Uterus (tissue), 2 donors: ENCODE measurements around the gene METTL21C.

Experiments used
- POLR2A ChIP-seq, 2 donors: fragments of 450-650 bp; IDR thresholded peaks; one replicate each; pipeline ENCODE4 v1.6.1; 2016; ENCODE audit warnings: antibody characterized with exemption in 2 of 2, mild to moderate bottlenecking in 1 of 2, moderate library complexity in 1 of 2
- TF ChIP-seq, protein P1 (sequence below), 4 experiments: fragments of 200-600 bp in 2 of 4; fragments of 450-650 bp in 2 of 4; sonication (generic) in 2 of 4; IDR thresholded peaks; one replicate each; pipeline ENCODE4 v1.5.1; 2016 to 2019; ENCODE audit warnings: antibody characterized with exemption in 4 of 4, mild to moderate bottlenecking in 2 of 4, moderate library complexity in 1 of 4

DNA sequence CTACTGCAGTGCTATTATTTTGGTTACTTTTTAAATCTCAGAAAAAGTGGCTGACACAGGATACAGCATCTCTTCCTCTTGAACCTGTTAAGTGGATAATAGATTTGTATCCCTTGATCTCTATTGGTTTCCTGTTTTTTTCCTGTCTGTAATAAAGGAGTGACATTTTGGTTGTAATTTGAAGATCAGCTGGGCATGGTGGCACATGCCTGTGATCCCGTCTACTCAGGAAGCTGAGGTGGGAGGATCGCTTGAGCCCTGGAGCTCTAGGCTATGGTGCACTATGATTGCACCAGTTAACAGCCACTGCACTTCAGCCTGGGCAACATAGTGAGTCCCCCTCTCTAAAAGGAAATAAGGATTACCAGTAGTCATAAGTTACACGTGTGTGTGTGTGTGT is 46.8 kb downstream of the METTL21C start:
- TF ChIP-seq, protein P1, sequence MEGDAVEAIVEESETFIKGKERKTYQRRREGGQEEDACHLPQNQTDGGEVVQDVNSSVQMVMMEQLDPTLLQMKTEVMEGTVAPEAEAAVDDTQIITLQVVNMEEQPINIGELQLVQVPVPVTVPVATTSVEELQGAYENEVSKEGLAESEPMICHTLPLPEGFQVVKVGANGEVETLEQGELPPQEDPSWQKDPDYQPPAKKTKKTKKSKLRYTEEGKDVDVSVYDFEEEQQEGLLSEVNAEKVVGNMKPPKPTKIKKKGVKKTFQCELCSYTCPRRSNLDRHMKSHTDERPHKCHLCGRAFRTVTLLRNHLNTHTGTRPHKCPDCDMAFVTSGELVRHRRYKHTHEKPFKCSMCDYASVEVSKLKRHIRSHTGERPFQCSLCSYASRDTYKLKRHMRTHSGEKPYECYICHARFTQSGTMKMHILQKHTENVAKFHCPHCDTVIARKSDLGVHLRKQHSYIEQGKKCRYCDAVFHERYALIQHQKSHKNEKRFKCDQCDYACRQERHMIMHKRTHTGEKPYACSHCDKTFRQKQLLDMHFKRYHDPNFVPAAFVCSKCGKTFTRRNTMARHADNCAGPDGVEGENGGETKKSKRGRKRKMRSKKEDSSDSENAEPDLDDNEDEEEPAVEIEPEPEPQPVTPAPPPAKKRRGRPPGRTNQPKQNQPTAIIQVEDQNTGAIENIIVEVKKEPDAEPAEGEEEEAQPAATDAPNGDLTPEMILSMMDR (IDR thresholded peaks at IDR 0.05): no peak
- TF ChIP-seq POLR2A (IDR thresholded peaks at IDR 0.05): no peak
